ENCODE measurements around the gene GUCA1A.
"Not testable (repeated sequence)": the region's sequence is repeated elsewhere in the genome, so short reads cannot be mapped to it uniquely, and the experiment has no call there.

Gene GUCA1A

GRCh38 chr6:42177514-42178364, 4.6 kb downstream of the GUCA1A start:
- DNase-seq (ENCODE audit: low read depth), result no peak

GRCh38 chr6:42179261-42179944, 6.2 kb downstream of the GUCA1A start:
- no peak for DNase-seq (ENCODE audit: low read depth)

- no peak for DNase-seq (ENCODE audit: low read depth)
Measured at GRCh38 chr6:42179945-42180313, 6.8 kb downstream of the GUCA1A start.

DNA sequence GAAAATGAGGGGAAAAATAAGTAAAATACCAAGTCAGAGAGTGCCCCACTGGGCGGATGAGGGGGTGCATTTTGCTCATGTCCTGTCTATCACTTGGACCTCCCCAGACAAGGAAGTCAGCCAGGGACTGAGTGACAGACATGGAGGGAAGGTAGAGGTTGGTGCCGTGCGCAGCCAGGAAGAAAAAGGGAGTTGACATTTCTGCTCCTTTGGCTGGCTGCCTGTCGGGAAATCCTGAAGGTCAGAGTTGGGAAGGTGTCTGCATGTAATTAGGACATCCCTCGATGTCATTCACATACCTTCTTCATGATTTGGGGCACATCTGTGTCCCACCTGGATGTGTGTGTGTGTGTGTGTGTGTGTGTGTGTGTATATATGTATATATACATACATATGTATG, 8.9 kb downstream of the GUCA1A start:
- no peak for DNase-seq (ENCODE audit: low read depth)

- DNase-seq (ENCODE audit: low read depth), result no peak
Measured at GRCh38 chr6:42184475-42184874, 11.3 kb downstream of the GUCA1A start.

GRCh38 chr6:42185597-42185996, 12.4 kb downstream of the GUCA1A start:
- DNase-seq (ENCODE audit: low read depth), result no peak

- no peak for DNase-seq (ENCODE audit: low read depth)
Measured at GRCh38 chr6:42188406-42188805, 15.2 kb downstream of the GUCA1A start.

- peak; percentile 16 for DNase-seq (ENCODE audit: low read depth)
Measured at GRCh38 chr6:42190554-42191183, 17.5 kb downstream of the GUCA1A start.

DNA sequence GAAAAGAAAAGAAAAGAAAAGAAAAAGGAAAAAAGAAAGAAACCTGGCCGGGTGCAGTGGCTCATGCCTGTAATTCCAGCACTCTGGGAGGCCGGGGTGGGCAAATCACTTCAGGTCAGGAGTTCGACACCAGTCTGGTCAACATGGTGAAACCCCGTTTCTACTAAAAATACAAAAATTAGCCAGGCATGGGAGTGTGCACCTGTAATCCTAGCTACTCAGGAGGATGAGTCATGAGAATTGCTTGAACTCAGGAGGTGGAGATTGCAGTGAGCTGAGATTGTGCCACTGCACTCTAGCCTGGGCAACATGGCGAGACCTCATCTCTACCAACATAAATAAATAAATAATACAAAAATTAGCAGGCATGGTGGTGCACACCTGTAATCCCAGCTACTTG, 19.2 kb downstream of the GUCA1A start:
- not testable (repeated sequence) for DNase-seq (ENCODE audit: low read depth)

GRCh38 chr6:42193491-42193894, 20.3 kb downstream of the GUCA1A start:
- no peak for DNase-seq (ENCODE audit: low read depth)

DNA sequence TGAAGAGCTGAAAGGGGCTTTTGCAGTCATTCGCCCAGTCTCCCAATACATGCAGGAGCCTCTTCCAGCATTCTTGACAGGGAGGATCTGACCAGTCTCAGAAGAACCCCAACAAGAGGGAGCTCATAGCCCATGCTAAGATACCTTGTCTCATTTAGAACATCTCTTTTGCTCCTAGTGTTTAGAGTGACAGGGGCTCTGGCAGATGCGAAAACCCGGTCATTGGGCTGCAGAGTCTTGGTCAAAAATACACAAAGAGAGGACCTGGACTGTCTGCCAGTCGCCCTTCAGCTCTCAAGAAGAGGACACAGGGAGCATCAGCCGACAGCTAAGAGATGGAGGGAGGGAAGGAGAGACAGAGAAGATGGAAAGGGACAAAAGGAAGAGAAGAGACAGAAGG, 20.9 kb downstream of the GUCA1A start:
- no peak for DNase-seq (ENCODE audit: low read depth)

DNA sequence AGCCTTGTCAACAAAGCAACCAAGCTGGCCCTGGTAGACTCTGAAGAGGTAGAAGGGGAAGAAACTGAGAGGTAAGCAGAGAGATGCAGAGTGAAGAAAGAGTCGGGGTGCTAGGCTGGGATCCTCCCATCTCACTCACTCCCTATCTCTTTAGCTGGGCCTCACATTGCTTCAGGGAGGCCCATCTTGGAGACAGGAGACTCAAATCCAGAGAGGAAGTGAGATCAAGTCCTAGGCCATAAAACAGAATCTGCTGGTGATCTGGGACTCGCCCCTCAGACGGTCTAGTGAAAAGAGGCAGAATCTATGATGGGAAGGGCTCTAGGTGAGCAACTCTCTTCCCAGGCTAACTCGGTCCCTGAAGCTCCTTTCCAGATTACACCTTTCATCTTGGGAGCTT, 22.3 kb downstream of the GUCA1A start:
- DNase-seq (ENCODE audit: low read depth), result no peak

DNA sequence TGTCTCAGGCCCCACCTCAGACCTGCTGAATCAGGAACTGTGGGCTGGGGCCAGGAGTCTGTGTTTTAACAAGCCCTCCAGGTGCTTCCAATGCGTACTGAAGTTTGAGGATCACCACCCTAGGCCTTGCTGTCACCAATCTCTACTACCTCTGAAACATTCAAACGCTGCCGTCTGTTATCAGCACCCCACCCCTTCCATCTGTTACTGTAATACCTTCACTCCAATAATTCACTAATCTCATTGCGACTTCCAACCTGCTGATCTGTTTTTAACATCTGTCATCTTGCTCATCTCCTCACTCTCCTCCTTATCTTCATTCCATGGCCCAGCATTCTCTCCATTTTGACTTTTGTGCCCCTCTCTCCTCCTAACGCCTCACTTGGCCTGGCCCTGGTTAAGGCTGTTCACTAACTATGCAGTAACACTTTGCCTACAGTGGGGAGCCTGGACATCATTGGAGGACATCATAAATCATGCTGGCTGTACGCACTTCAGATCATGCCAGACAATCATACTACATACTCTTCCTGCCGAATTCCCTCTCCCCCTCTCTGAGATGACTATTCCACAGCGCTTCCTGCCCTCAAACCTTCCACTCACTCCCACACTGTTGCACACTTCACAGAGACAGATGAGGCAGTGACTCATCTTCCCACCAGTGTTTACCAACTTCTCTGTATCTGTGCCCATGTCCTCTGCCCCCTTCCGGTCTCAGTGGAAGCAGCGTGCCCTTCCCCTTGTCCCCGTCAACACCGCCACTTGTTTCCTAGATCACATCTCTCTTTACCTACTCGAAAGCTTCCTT, 24.6 kb downstream of the GUCA1A start:
- DNase-seq (ENCODE audit: low read depth), result no peak

DNA sequence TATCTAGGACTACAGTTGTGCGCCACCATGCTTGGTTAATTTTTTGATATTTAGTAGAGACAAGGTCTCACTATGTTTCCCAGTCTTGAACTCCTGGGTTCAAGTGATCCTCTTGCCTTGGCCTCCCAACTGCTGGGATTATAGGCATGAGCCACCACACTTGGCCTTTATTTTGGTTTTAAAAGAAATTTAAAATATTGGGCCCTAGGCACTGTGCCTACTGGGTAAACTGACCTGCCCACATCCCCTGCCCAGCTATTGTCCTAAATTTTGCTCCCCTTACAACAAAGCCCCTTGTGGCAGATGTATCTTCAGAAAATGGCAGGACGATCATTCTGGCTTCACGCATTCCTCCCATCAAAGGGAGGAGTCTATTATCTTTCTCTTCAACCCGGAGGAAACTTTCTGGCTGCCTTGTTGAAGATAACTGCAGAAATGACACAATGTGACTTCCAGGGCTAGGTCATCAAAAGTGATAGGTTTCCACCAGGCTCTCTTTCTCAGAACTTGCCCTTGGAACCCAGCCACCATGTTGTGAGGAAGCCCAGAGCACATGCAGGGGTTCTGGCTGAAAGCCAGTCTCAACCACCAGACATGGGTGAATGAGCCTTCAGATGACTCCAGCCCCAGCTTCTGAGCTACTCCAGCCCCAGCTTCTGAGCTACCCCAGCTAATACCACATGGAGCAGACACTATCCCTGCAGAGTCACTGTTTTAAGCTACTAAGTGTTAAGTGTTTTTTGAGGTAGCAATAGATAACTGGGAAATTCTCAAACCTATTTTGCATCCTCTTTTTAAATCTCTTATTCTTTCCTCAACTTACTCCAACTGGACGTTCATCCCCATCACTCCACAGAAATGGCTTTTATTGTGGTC, 26.2 kb downstream of the GUCA1A start:
- DNase-seq (ENCODE audit: low read depth), result peak; percentile 17

GRCh38 chr6:42200035-42200434, 26.9 kb downstream of the GUCA1A start:
- DNase-seq (ENCODE audit: low read depth), result peak; percentile 77

DNA sequence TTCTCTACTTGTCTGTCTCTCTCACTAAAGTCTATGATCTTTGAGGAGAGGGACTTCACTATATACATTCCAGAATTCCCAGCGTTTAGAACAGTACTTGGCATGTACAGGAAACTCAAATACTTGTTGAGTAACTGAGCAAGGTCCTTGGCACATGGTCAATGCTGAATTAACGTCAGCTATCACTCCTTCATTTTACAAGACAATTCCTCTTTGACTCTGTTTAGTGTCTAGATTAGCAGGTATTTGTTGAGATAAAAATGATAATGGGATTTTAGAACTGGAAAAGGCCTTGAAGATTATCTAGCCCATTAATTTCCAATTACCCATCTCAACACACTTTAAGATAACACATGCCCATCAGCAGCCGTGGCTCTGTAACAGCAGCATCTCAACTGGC, 28.2 kb downstream of the GUCA1A start:
- no peak for DNase-seq (ENCODE audit: low read depth)

DNA sequence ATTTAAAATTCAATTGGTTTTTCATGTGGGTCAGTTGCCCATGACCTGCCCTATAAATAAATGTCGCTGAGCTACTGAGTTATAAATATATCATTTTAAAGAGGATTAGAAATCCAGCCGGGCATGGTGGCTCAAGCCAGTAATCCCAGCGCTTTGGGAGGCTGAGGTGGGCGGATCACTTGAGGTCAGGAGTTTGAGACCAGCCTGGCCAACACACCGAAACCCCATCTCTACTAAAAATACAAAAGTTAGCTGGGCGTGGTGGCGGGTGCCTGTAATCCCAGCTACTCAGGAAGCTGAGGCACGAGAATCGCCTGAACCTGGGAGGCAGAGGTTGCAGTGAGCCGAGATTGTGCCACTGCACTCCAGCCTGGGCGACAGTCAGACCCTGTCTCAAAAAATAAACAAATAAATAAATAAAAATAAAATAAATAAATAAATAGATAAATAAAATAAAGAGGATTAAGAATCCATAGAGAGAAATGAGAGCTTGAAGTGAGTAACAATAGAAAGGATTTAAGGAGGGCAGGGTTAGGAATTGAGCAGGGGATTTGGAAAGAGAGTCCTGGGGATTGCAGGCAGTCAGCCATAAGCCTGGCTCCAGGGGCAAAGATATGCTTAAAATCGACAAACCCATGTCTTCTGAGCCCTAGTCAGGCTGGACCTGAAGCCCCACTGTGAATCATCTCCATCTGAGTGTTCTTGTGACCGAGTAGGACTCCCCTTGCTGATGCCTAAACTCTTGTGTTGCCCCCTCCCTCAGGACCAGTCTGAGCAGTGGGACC, 29.2 kb downstream of the GUCA1A start:
- DNase-seq (ENCODE audit: low read depth), result not testable (repeated sequence)

GRCh38 chr6:42203183-42203582, 30.0 kb downstream of the GUCA1A start:
- DNase-seq (ENCODE audit: low read depth), result no peak

GRCh38 chr6:42204768-42205282, 31.7 kb downstream of the GUCA1A start:
- no peak for DNase-seq (ENCODE audit: low read depth)

DNA sequence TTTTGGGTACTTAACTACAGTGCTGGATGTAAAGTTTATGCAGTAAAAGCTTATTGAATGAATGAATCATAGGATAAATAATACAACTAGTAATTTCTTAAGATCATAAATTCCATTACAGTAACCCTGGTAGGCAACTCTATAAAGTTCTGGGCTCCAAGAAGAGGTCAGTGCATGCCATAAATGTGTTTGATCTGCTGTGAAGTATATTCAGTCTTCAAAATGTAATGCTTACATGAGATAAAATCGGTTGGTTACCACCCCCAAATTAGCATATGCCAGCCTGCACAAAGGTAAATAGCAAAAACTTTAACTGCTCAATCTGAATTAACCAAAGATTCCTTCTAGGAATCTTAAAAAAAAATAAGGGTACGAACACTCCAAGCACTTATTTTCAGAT, 34.4 kb downstream of the GUCA1A start:
- DNase-seq (ENCODE audit: low read depth), result not testable (repeated sequence)
